Measurements from ENCODE around the gene RNF13. TPM values are rescaled to one million over a fixed set of nuclear protein-coding genes. Genes with fewer than 3 reads are reported as not detected.

Gene RNF13
- total and polyA plus RNA-seq, 2 donors (not counting 1 experiment from before 2014, with no cell fraction given): 38.0 to 86.5 TPM

DNA sequence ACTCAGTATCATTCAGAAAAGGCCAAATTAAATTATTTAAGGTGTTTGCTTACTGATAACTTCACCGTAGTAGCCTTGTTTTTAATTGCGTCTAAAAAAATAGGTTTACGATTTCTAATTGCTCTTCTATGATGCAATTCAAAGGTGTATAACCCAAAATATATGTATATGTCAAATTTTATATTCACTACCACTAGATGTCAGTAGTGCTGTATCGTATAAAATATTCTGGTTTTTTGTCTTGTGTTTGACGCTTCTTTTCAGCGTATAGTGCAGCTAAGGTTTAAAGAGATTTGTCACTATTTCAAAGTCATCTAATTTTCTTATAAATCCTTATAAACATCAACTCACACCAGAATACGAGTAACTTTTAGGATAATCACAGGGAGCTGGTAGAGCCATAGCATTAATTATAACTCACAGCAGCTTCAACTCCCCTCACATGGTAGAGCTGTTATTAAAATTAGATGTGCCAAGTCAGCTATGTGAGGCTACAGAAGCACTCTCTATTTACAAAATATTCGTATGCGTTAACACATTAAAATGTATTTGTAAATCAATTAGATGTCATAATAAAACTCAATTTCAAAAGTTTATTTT, 154.2 kb downstream of the RNF13 start:
- Mint-ChIP-seq H3K9me3 (ENCODE audit: insufficient read depth) (no peaks in the 10 kb centered on the region), H3K4me1 (peaks cover 26% of the 10 kb centered on the region), H3K27ac (no peak overlapping the region), H3K27me3 (peaks cover 13% of the 10 kb centered on the region), H3K4me3 (no peak overlapping the region)
- no peak overlapping the region for H3K9ac ChIP-seq (ENCODE audit: low read length)
- H3K4me2 ChIP-seq (replicated peaks; ENCODE audit: low read depth, low read length, poor library complexity, severe bottlenecking): no peak overlapping the region
- H4K20me1 ChIP-seq (ENCODE audit: control insufficient read depth, insufficient read depth, low read length, poor library complexity, severe bottlenecking): no peaks in the 10 kb centered on the region
- H3K79me2 ChIP-seq (ENCODE audit: control insufficient read depth, insufficient read depth, low read length): no peaks in the 10 kb centered on the region
- intact Hi-C loops (cut with micrococcal nuclease): loop anchor here (1.0 to 5.0 kb wide), 6 partner anchors 200 to 579 kb away; partner anchors contain the start of genes EIF2A and SERP1
- peaks cover 14% of the 10 kb centered on the region in 2 donors for H3K4me1 ChIP-seq (ENCODE audit: control insufficient read depth in 2 of 2, insufficient read depth in 2 of 2, low read length in 2 of 2)
- ChIA-PET POLR2A (no interaction called here), CTCF (interaction anchor here (0.6 to 4.5 kb wide), 19 partner anchors 10 to 532 kb away, joined by 3 to 36 read pairs (median 6); no protein-coding TSS in a partner anchor)
- no peaks in the 10 kb centered on the region for H3K9me3 ChIP-seq (ENCODE audit: control extremely low read depth in 1 of 3, control insufficient read depth in 2 of 3, insufficient read depth in 1 of 3, low read length in 2 of 3)
- no peak overlapping the region for H3K27ac ChIP-seq (ENCODE audit: low read length in 2 of 2)
- TF ChIP-seq EZH2 (IDR thresholded peaks at IDR 0.05; ENCODE audit: borderline replicate concordance, insufficient read depth, low read depth, low read length, poor library complexity, severe bottlenecking): no peak
- TF ChIP-seq, protein P1, sequence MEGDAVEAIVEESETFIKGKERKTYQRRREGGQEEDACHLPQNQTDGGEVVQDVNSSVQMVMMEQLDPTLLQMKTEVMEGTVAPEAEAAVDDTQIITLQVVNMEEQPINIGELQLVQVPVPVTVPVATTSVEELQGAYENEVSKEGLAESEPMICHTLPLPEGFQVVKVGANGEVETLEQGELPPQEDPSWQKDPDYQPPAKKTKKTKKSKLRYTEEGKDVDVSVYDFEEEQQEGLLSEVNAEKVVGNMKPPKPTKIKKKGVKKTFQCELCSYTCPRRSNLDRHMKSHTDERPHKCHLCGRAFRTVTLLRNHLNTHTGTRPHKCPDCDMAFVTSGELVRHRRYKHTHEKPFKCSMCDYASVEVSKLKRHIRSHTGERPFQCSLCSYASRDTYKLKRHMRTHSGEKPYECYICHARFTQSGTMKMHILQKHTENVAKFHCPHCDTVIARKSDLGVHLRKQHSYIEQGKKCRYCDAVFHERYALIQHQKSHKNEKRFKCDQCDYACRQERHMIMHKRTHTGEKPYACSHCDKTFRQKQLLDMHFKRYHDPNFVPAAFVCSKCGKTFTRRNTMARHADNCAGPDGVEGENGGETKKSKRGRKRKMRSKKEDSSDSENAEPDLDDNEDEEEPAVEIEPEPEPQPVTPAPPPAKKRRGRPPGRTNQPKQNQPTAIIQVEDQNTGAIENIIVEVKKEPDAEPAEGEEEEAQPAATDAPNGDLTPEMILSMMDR (IDR thresholded peaks at IDR 0.05): peak; percentile 89
- H3K36me3 ChIP-seq (replicated peaks in 1 of 2; ENCODE audit: control extremely low read depth in 1 of 2, control insufficient read depth in 1 of 2, extremely low read depth in 1 of 2, insufficient read depth in 2 of 2, low read length in 1 of 2): no peaks in the 10 kb centered on the region
- H2AFZ ChIP-seq (ENCODE audit: insufficient read depth, low read depth, low read length, poor library complexity, severe bottlenecking): no peak overlapping the region
- peaks cover 0 to 14% (median 7%) of the 10 kb centered on the region in 4 experiments for H3K27me3 ChIP-seq (replicated peaks in 1 of 4; ENCODE audit: control extremely low read depth in 1 of 4, control insufficient read depth in 3 of 4, insufficient read depth in 4 of 4, low read length in 3 of 4)
- DNase-seq: peak; percentile 63
- no CpG with 5 or more reads among the region's 9 CpGs for WGBS (ENCODE audit: insufficient coverage)
- H3K4me3 ChIP-seq (ENCODE audit: control extremely low read depth in 1 of 5, extremely low read depth in 1 of 5, insufficient read depth in 1 of 5, low read depth in 2 of 5, low read length in 4 of 5): no peak overlapping the region
- ATAC-seq (ENCODE audit: low read depth): no peak

DNA sequence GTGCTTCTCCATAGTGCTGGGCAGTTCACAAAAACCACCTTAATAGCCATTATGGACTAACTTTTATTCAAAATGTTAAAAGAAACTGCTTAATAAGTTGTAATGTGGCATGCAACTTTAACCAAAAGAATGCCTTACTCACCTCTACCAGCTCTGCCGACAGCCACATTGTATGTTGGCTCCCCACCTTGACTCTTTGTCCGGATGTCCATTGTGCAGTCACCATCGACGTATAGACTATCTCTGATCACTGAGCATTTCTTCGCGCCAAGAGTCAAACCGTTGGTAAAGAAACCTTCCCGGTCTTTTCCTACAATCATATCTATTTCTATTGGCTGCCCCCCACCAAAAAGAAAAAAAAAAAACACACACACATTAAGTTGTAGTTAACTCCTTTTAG, 155.2 kb downstream of the RNF13 start:
- Histone ChIP-seq H4K20me1 (ENCODE audit: control insufficient read depth, insufficient read depth, low read length, poor library complexity, severe bottlenecking) (no peaks in the 10 kb centered on the region), H3K79me2 (ENCODE audit: control insufficient read depth, insufficient read depth, low read length) (no peaks in the 10 kb centered on the region)
- intact Hi-C loops (cut with micrococcal nuclease): loop anchor here (5.0 kb wide), 2 partner anchors 201 to 319 kb away; no protein-coding TSS in a partner anchor

More for the DNA sequence above, 155.2 kb downstream of the RNF13 start:
- Histone ChIP-seq H3K9ac (ENCODE audit: low read length) (no peak overlapping the region), H3K4me2 (replicated peaks; ENCODE audit: low read depth, low read length, poor library complexity, severe bottlenecking) (no peak overlapping the region), H3K4me1 (ENCODE audit: control insufficient read depth in 2 of 2, insufficient read depth in 2 of 2, low read length in 2 of 2) (peaks cover 14% of the 10 kb centered on the region in 2 donors), H3K9me3 (ENCODE audit: control extremely low read depth in 1 of 3, control insufficient read depth in 2 of 3, insufficient read depth in 1 of 3, low read length in 2 of 3) (no peaks in the 10 kb centered on the region), H2AFZ (ENCODE audit: insufficient read depth, low read depth, low read length, poor library complexity, severe bottlenecking) (no peak overlapping the region), H3K4me3 (ENCODE audit: control extremely low read depth in 1 of 5, extremely low read depth in 1 of 5, insufficient read depth in 1 of 5, low read depth in 2 of 5, low read length in 4 of 5) (no peak overlapping the region), H3K36me3 (replicated peaks in 1 of 2; ENCODE audit: control extremely low read depth in 1 of 2, control insufficient read depth in 1 of 2, extremely low read depth in 1 of 2, insufficient read depth in 2 of 2, low read length in 1 of 2) (no peaks in the 10 kb centered on the region), H3K27me3 (replicated peaks in 1 of 4; ENCODE audit: control extremely low read depth in 1 of 4, control insufficient read depth in 3 of 4, insufficient read depth in 4 of 4, low read length in 3 of 4) (peaks cover 0 to 14% (median 11%) of the 10 kb centered on the region in 4 experiments), H3K27ac (ENCODE audit: low read length in 2 of 2) (no peak overlapping the region)
- ATAC-seq (ENCODE audit: low read depth) (no peak), DNase-seq (no peak)
- peaks cover 17% of the 10 kb centered on the region for H3K27me3 Mint-ChIP-seq
- no peaks in the 10 kb centered on the region for H3K9me3 Mint-ChIP-seq (ENCODE audit: insufficient read depth)
- POLR2A ChIA-PET: no interaction called here
- peaks cover 26% of the 10 kb centered on the region for H3K4me1 Mint-ChIP-seq
- no peak for TF ChIP-seq EZH2 (IDR thresholded peaks at IDR 0.05; ENCODE audit: borderline replicate concordance, insufficient read depth, low read depth, low read length, poor library complexity, severe bottlenecking)
- TF ChIP-seq, protein P1 (IDR thresholded peaks at IDR 0.05): no peak
- no peak overlapping the region for H3K4me3 Mint-ChIP-seq
- no peak overlapping the region for H3K27ac Mint-ChIP-seq
- CTCF ChIA-PET: interaction anchor here (0.7 to 4.5 kb wide), 8 partner anchors 9 to 255 kb away, joined by 3 to 36 read pairs (median 9); no protein-coding TSS in a partner anchor
- 100% methylated on average over 2 of the region's 8 CpGs for WGBS (ENCODE audit: insufficient coverage)
